Measurements from ENCODE around the gene EMD. TPM values are rescaled to one million over a fixed set of nuclear protein-coding genes. Genes with fewer than 3 reads are reported as not detected.

The EMD gene
- total and polyA plus RNA-seq, 10 of the 15 experiments (the other 5 are each of a cell fraction or from before 2014, with no cell fraction given): 0.76 to 100 (median 43.2) TPM

DNA sequence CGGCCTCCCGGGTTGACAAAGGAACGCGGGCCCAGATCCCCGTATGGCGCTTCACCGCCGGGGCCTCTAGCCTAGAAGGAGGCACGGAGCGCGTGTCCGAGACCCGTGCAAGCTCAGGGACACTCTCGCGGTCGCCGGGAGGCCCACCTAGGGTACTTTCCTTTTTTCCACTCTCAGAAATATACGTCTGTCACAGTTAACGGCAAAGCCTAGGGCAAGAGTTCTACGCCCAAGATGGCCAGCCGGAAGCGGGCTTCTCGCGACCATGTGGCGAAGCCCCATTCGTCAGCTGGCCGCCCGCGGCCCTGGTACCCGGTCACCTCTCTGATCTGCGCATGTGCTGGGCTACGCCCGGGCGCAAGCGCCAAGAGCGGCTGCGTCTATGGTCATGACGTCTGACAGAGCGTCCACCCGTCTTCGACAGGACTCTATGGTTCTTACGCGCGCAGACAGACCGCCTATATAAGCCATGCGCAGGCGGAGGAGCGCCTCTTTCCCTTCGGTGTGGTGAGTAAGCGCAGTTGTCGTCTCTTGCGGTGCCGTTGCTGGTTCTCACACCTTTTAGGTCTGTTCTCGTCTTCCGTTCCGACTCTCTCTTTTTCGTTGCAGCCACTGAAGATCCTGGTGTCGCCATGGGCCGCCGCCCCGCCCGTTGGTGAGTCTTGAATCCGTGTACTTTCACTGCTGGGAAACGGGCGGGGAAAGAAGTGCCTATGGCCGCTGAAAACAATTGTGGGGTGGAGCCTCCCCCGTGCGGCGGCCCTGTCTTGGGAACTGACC lies 19.0 kb downstream of the EMD start, which contains the start of gene RPL10 (continued):
- 0 out of 2 replicates have a peak, but pooled peaks have one; percentile 10 for TF ChIP-seq RELB (IDR thresholded peaks at IDR 0.05; ENCODE audit: low read depth)
- TF ChIP-seq POLR2AphosphoS5 (IDR thresholded peaks at IDR 0.05; ENCODE audit: low read length): peak; percentile 100
- peak; percentile 4; a peak in 1 of 4 replicates for TF ChIP-seq BHLHE40 (IDR thresholded peaks at IDR 0.05; ENCODE audit: borderline replicate concordance in 1 of 2, low read depth in 2 of 2, low read length in 1 of 2)
- no peak for TF ChIP-seq HDAC6 (IDR thresholded peaks at IDR 0.05; ENCODE audit: unreplicated experiment)
- TF ChIP-seq BACH1 (IDR thresholded peaks at IDR 0.05; ENCODE audit: borderline replicate concordance): peak; percentile 54; the same call in 1 of the 2 replicates
- no peak for TF ChIP-seq SREBF1 (IDR thresholded peaks at IDR 0.05; ENCODE audit: low read length)
- TF ChIP-seq WRNIP1 (IDR thresholded peaks at IDR 0.05; ENCODE audit: borderline replicate concordance, low read depth, low read length): no peak
- peak; percentile 97 for TF ChIP-seq POU2F2 (IDR thresholded peaks at IDR 0.05; ENCODE audit: borderline replicate concordance, low read depth, low read length)
- TF ChIP-seq ELK1 (IDR thresholded peaks at IDR 0.05; ENCODE audit: low read depth, low read length): peak; percentile 95
- TF ChIP-seq MTA2 (IDR thresholded peaks at IDR 0.05; ENCODE audit: low read depth): 0 out of 2 replicates have a peak, but pooled peaks have one; percentile 9
- peak; percentile 99 for TF ChIP-seq PML (IDR thresholded peaks at IDR 0.05; ENCODE audit: low read length)
- TF ChIP-seq POLR2AphosphoS2 (IDR thresholded peaks at IDR 0.05; ENCODE audit: low read depth, low read length): peak; percentile 98
- TF ChIP-seq, protein P1, sequence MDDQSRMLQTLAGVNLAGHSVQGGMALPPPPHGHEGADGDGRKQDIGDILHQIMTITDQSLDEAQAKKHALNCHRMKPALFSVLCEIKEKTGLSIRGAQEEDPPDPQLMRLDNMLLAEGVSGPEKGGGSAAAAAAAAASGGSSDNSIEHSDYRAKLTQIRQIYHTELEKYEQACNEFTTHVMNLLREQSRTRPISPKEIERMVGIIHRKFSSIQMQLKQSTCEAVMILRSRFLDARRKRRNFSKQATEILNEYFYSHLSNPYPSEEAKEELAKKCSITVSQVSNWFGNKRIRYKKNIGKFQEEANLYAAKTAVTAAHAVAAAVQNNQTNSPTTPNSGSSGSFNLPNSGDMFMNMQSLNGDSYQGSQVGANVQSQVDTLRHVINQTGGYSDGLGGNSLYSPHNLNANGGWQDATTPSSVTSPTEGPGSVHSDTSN (IDR thresholded peaks at IDR 0.05; ENCODE audit: insufficient replicate concordance, low read depth, low read length): no peak
- TF ChIP-seq TCF12 (IDR thresholded peaks at IDR 0.05; ENCODE audit: low read depth, low read length): 0 out of 2 replicates have a peak, but pooled peaks have one; percentile 69
- TF ChIP-seq TARDBP (IDR thresholded peaks at IDR 0.05; ENCODE audit: borderline replicate concordance): no peak
- peak; percentile 89 for TF ChIP-seq YY1 (IDR thresholded peaks at IDR 0.05; ENCODE audit: low read depth, low read length)
- TF ChIP-seq, protein P2, sequence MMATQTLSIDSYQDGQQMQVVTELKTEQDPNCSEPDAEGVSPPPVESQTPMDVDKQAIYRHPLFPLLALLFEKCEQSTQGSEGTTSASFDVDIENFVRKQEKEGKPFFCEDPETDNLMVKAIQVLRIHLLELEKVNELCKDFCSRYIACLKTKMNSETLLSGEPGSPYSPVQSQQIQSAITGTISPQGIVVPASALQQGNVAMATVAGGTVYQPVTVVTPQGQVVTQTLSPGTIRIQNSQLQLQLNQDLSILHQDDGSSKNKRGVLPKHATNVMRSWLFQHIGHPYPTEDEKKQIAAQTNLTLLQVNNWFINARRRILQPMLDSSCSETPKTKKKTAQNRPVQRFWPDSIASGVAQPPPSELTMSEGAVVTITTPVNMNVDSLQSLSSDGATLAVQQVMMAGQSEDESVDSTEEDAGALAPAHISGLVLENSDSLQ (IDR thresholded peaks at IDR 0.05): peak; percentile 60; the same call in 1 of the 2 replicates
- TF ChIP-seq RB1 (IDR thresholded peaks at IDR 0.05; ENCODE audit: borderline replicate concordance): no peak
- TF ChIP-seq MXI1 (IDR thresholded peaks at IDR 0.05; ENCODE audit: low read depth, low read length): peak; percentile 59
- peak; percentile 88 for TF ChIP-seq TCF3 (IDR thresholded peaks at IDR 0.05; ENCODE audit: borderline replicate concordance, insufficient read depth, low read depth, low read length)
- no peak for TF ChIP-seq ZNF622 (IDR thresholded peaks at IDR 0.05)
- peak; percentile 35 to 81 for TF ChIP-seq EGR1 (IDR thresholded peaks at IDR 0.05; ENCODE audit: borderline replicate concordance in 1 of 2, low read depth in 2 of 2, low read length in 2 of 2)
- TF ChIP-seq NR2C1 (IDR thresholded peaks at IDR 0.05): peak; percentile 34; the same call in 1 of the 2 replicates
- TF ChIP-seq ESRRA (IDR thresholded peaks at IDR 0.05; ENCODE audit: low read length): no peak
